ENCODE measurements around the gene C17orf75.

GRCh38 chr17:32361270-32361669 is 19.3 kb upstream of the C17orf75 start:
- no peak for TF ChIP-seq CTCF (IDR thresholded peaks at IDR 0.05)
- no peak for TF ChIP-seq POLR2AphosphoS5 (IDR thresholded peaks at IDR 0.05)
- no peak for TF ChIP-seq POLR2A (IDR thresholded peaks at IDR 0.05; ENCODE audit: low read depth)
